ENCODE data around the gene GNA14. TPM values are rescaled to one million over a fixed set of nuclear protein-coding genes. Genes with fewer than 3 reads are reported as not detected.

The GNA14 gene
- total RNA-seq, 3 donors from 2014 or later (not counting 1 experiment from before 2014, with no cell fraction given): 1.8 TPM; not detected in 2

DNA sequence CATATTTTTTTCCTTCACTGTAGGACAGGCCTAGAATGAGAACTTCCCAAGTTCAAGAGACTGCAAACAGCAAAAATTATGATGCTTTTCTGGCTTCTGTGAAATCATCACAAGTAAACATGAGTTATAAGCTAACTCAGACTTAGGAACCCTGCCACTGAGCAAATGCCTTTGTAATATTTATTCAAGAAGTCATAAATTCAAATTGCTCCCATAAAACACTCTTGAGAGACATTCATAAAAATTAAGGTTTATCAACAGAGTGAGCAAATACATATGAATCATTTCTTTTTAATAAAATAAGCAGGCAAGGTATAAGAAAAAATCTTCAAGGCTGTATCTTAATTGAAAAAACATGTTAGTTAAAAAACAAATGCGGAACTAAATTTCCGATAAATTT, 124.2 kb downstream of the GNA14 start:
- WGBS (ENCODE audit: insufficient coverage): 100% methylated on average over 2 of the region's 2 CpGs
- H3K9me3 Mint-ChIP-seq: no peaks in the 10 kb centered on the region
- H3K27me3 Mint-ChIP-seq (ENCODE audit: low read depth in 2 of 2): no peaks in the 10 kb centered on the region
- Histone ChIP-seq H3K9me3 (ENCODE audit: control insufficient read depth, insufficient read depth, low read length) (no peaks in the 10 kb centered on the region), H3K4me1 (ENCODE audit: control insufficient read depth, insufficient read depth, low read length) (no peaks in the 10 kb centered on the region), H3K36me3 (ENCODE audit: control insufficient read depth, insufficient read depth, low read length) (no peaks in the 10 kb centered on the region), H3K27me3 (ENCODE audit: control insufficient read depth, insufficient read depth, low read length) (no peaks in the 10 kb centered on the region), H3K27ac (ENCODE audit: low read length) (no peak overlapping the region), H3K4me3 (ENCODE audit: low read length) (no peak overlapping the region)
- H3K27ac Mint-ChIP-seq: no peak overlapping the region
- intact Hi-C loops (cut with micrococcal nuclease): no loop called here
- TF ChIP-seq, protein P1, sequence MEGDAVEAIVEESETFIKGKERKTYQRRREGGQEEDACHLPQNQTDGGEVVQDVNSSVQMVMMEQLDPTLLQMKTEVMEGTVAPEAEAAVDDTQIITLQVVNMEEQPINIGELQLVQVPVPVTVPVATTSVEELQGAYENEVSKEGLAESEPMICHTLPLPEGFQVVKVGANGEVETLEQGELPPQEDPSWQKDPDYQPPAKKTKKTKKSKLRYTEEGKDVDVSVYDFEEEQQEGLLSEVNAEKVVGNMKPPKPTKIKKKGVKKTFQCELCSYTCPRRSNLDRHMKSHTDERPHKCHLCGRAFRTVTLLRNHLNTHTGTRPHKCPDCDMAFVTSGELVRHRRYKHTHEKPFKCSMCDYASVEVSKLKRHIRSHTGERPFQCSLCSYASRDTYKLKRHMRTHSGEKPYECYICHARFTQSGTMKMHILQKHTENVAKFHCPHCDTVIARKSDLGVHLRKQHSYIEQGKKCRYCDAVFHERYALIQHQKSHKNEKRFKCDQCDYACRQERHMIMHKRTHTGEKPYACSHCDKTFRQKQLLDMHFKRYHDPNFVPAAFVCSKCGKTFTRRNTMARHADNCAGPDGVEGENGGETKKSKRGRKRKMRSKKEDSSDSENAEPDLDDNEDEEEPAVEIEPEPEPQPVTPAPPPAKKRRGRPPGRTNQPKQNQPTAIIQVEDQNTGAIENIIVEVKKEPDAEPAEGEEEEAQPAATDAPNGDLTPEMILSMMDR (IDR thresholded peaks at IDR 0.05): no peak
- ATAC-seq: no peak
- no peak for DNase-seq
- no peaks in the 10 kb centered on the region for H3K4me1 Mint-ChIP-seq
- H3K36me3 Mint-ChIP-seq: no peaks in the 10 kb centered on the region
- no peak overlapping the region for H3K4me3 Mint-ChIP-seq

DNA sequence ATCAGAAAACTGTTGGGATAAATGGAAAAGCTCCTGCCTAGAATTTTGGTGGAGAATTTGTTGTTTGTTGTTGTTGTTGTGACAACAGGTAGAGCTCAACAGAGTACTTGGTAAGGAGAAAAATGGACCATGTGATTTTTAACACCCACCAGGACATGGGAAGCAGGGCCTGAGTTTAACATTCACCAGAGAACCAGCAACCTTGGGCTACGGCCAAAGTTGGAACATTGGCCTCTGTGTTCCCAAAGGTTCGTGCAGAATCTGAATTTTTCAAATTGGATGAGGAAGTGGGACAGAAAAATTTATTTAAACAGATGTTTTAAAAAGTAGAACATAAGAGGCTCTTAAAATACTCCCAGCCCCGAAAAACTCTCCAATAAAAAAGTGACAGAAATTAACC, 127.0 kb downstream of the GNA14 start:
- no peak overlapping the region for H3K4me3 ChIP-seq (ENCODE audit: low read length)
- Mint-ChIP-seq H3K27ac (no peak overlapping the region), H3K4me1 (peaks cover 0 to under 1% of the 10 kb centered on the region in 2 donors), H3K9me3 (no peaks in the 10 kb centered on the region), H3K36me3 (no peaks in the 10 kb centered on the region), H3K4me3 (no peak overlapping the region), H3K27me3 (ENCODE audit: low read depth in 2 of 2) (no peaks in the 10 kb centered on the region)
- intact Hi-C loops (cut with micrococcal nuclease): no loop called here
- H3K27ac ChIP-seq (ENCODE audit: low read length): no peak overlapping the region
- ATAC-seq (no peak), DNase-seq (no peak)
- H3K4me1 ChIP-seq (ENCODE audit: control insufficient read depth, insufficient read depth, low read length): no peaks in the 10 kb centered on the region
- no peaks in the 10 kb centered on the region for H3K9me3 ChIP-seq (ENCODE audit: control insufficient read depth, insufficient read depth, low read length)
- TF ChIP-seq, protein P1 (IDR thresholded peaks at IDR 0.05): no peak
- 69% methylated on average over 2 of the region's 3 CpGs for WGBS (ENCODE audit: insufficient coverage)
- no peaks in the 10 kb centered on the region for H3K36me3 ChIP-seq (ENCODE audit: control insufficient read depth, insufficient read depth, low read length)
- no peaks in the 10 kb centered on the region for H3K27me3 ChIP-seq (ENCODE audit: control insufficient read depth, insufficient read depth, low read length)

DNA sequence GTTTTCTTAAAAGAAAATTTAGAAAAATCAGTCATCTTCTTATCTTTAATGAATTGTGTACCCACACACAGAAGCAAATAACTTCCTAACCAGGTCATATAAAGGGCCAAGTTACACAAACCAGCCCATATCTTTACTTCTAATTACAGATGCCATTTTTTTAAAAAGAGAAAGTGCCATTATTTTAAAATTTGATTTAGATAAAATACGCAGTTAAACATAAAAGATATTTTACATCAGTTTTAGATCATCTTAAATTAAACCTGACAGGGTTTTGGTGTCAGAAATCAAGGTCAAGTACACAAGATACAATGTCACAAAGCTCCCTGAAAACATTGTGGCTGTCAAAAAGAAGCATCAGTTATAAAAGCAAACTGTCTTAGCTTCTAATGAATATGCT, 129.4 kb downstream of the GNA14 start:
- H3K4me1 Mint-ChIP-seq: peaks cover 13 to 16% of the 10 kb centered on the region in 2 donors
- TF ChIP-seq, protein P1 (IDR thresholded peaks at IDR 0.05): no peak
- no peaks in the 10 kb centered on the region for H3K4me1 ChIP-seq (ENCODE audit: control insufficient read depth, insufficient read depth, low read length)
- H3K36me3 ChIP-seq (ENCODE audit: control insufficient read depth, insufficient read depth, low read length): no peaks in the 10 kb centered on the region
- no CpG with 5 or more reads among the region's 1 CpG for WGBS (ENCODE audit: insufficient coverage)
- no peaks in the 10 kb centered on the region for H3K9me3 ChIP-seq (ENCODE audit: control insufficient read depth, insufficient read depth, low read length)
- H3K4me3 ChIP-seq (ENCODE audit: low read length): no peak overlapping the region
- no peak for ATAC-seq
- intact Hi-C loops (cut with micrococcal nuclease): no loop called here
- H3K27me3 Mint-ChIP-seq (ENCODE audit: low read depth in 2 of 2): no peaks in the 10 kb centered on the region
- H3K27me3 ChIP-seq (ENCODE audit: control insufficient read depth, insufficient read depth, low read length): no peaks in the 10 kb centered on the region
- H3K4me3 Mint-ChIP-seq: no peak overlapping the region
- H3K27ac Mint-ChIP-seq: no peak overlapping the region
- no peaks in the 10 kb centered on the region for H3K9me3 Mint-ChIP-seq
- no peak overlapping the region for H3K27ac ChIP-seq (ENCODE audit: low read length)
- no peak for DNase-seq
- no peaks in the 10 kb centered on the region for H3K36me3 Mint-ChIP-seq

DNA sequence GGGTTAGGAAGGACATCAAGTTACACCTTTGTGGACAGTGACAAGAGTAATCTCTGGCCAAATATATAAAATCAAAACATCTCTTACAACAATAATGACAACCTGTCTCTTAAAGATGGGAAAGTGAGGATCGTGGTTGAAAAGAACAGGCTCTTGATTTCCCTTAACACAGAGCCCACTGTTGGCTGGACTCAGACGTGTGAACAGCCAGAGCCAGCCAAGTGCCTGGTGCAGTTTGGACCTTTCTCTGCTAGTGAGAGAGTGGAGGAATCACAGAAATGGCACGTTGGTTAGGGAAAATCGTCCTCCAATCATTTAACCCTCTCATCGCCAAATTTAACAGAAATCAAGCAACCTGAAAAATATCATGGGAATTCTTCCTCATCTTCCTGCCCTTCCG, 131.3 kb downstream of the GNA14 start:
- no peaks in the 10 kb centered on the region for H3K9me3 Mint-ChIP-seq
- Histone ChIP-seq H3K27ac (ENCODE audit: low read length) (no peak overlapping the region), H3K36me3 (ENCODE audit: control insufficient read depth, insufficient read depth, low read length) (no peaks in the 10 kb centered on the region), H3K4me1 (ENCODE audit: control insufficient read depth, insufficient read depth, low read length) (no peaks in the 10 kb centered on the region), H3K4me3 (ENCODE audit: low read length) (no peak overlapping the region), H3K9me3 (ENCODE audit: control insufficient read depth, insufficient read depth, low read length) (no peaks in the 10 kb centered on the region), H3K27me3 (ENCODE audit: control insufficient read depth, insufficient read depth, low read length) (no peaks in the 10 kb centered on the region)
- TF ChIP-seq, protein P1 (IDR thresholded peaks at IDR 0.05): no peak
- no peaks in the 10 kb centered on the region for H3K36me3 Mint-ChIP-seq
- H3K27me3 Mint-ChIP-seq (ENCODE audit: low read depth in 2 of 2): no peaks in the 10 kb centered on the region
- no peak overlapping the region for H3K4me3 Mint-ChIP-seq
- peaks cover 13 to 16% of the 10 kb centered on the region in 2 donors for H3K4me1 Mint-ChIP-seq
- WGBS (ENCODE audit: insufficient coverage): 85% methylated on average over 2 of the region's 6 CpGs
- no peak overlapping the region for H3K27ac Mint-ChIP-seq
- ATAC-seq (no peak), DNase-seq (no peak)
- intact Hi-C loops (cut with micrococcal nuclease): no loop called here
